GM12878 (cell line): ENCODE measurements around the gene DHRS12. TPM values are rescaled to one million over a fixed set of nuclear protein-coding genes. Genes with fewer than 3 reads are reported as not detected.

ENCODE experiments used
- ATAC-seq: fragments of 200-7000 bp; cut with Tn5 transposase; 3 replicates; pipeline ENCODE4 v1.9.1; 2020; ENCODE audit warnings: mild to moderate bottlenecking, moderate library complexity
- BruUV-seq: library from RNA; stranded (reverse); fragments of 400-500 nt; replicated peaks from 2 replicates; lab custom pipeline; 2021; lab: Mats Ljungman, UMichigan
- CTCF ChIA-PET: fragments of 300-600 bp; sonication (Branson Sonifier 250); formaldehyde crosslinking; extraction: SDS; loops from one replicate; lab custom pipeline; 2021; ENCODE audit warnings: inconsistent platforms; lab: Yijun Ruan, JAX
- POLR2A ChIA-PET: fragments of 350-600 bp; formaldehyde crosslinking; extraction: SDS; loops from one replicate; lab custom pipeline; 2021; ENCODE audit warnings: inconsistent platforms; lab: Charles Lee
- RAD21 ChIA-PET: fragments of 300-600 bp; sonication (Branson Sonifier 250); formaldehyde crosslinking; loops from one replicate; lab custom pipeline; 2023; ENCODE audit warnings: antibody characterized with exemption; ENCODE audit not compliant: unreplicated experiment; lab: Charles Lee
- SMC1A ChIA-PET: fragments of 300-600 bp; sonication (Branson Sonifier 250); formaldehyde crosslinking; loops from one replicate; lab custom pipeline; 2023; ENCODE audit not compliant: unreplicated experiment, uncharacterized antibody; lab: Charles Lee
- DNase-seq: peaks from one replicate; pipeline ENCODE4 v3.0.0-alpha.2; 2011; ENCODE audit warnings: low read depth, low spot score
- FAIRE-seq: peaks from 3 replicates; lab custom pipeline; 2011; peaks lifted over from hg19 to GRCh38; lab: Jason Lieb, UNC
- H2AFZ ChIP-seq: 2 replicates; pipeline ENCODE4 v1.6.0; 2011; ENCODE audit warnings: low read depth, low read length, control low read depth; ENCODE audit not compliant: control insufficient read depth
- H3K27ac ChIP-seq: 2 replicates; pipeline ENCODE4 v1.5.1; 2011; ENCODE audit warnings: control low read depth; ENCODE audit not compliant: control insufficient read depth, insufficient read depth
- H3K27me3 ChIP-seq, 2 experiments: replicated peaks in 1 of 2; 2 replicates each; pipeline versions ENCODE4 v1.6.0 to v1.6.1; 2011; ENCODE audit warnings: low read length in 1 of 2; ENCODE audit not compliant: control insufficient read depth in 2 of 2, insufficient read depth in 2 of 2
- H3K36me3 ChIP-seq, 2 experiments: 2 replicates each; pipeline ENCODE4 v1.5.1; 2011; ENCODE audit warnings: low read length in 1 of 2; ENCODE audit not compliant: control insufficient read depth in 2 of 2, insufficient read depth in 2 of 2
- H3K4me1 ChIP-seq: 2 replicates; pipeline ENCODE4 v1.6.1; 2011; ENCODE audit warnings: mild to moderate bottlenecking, low read length, moderate library complexity, mixed read lengths; ENCODE audit not compliant: control insufficient read depth, insufficient read depth
- H3K4me2 ChIP-seq: 2 replicates; pipeline ENCODE4 v1.6.0; 2011; ENCODE audit warnings: control low read depth; ENCODE audit not compliant: control insufficient read depth, insufficient read depth
- H3K4me3 ChIP-seq: fragments of 200-600 bp; sonication (generic); 2 replicates; pipeline ENCODE4 v1.5.1; 2016
- H3K79me2 ChIP-seq: 2 replicates; pipeline ENCODE4 v1.6.0; 2011; ENCODE audit warnings: low read length; ENCODE audit not compliant: control insufficient read depth, insufficient read depth
- H3K9ac ChIP-seq: 2 replicates; pipeline ENCODE4 v1.8.0; 2011; ENCODE audit warnings: low read length, control low read depth, mixed read lengths; ENCODE audit not compliant: control insufficient read depth, insufficient read depth
- H3K9me3 ChIP-seq: replicated peaks from 3 replicates; pipeline ENCODE4 v1.5.1; 2011; ENCODE audit warnings: mild to moderate bottlenecking, low read length; ENCODE audit not compliant: control insufficient read depth, insufficient read depth
- H4K20me1 ChIP-seq: 2 replicates; pipeline ENCODE4 v1.6.0; 2011; ENCODE audit not compliant: control insufficient read depth, insufficient read depth
- ATF3 ChIP-seq: IDR thresholded peaks from 2 replicates; pipeline ENCODE4 v1.6.1; 2011; ENCODE audit warnings: low read depth, mild to moderate bottlenecking, low read length, moderate library complexity, borderline replicate concordance; ENCODE audit errors: extremely low read depth
- BCL3 ChIP-seq: IDR thresholded peaks from 2 replicates; pipeline ENCODE4 v1.6.1; 2011; ENCODE audit warnings: borderline replicate concordance, low read depth, mild to moderate bottlenecking, moderate library complexity, low read length; ENCODE audit not compliant: insufficient read depth, poor library complexity, severe bottlenecking
- CTCF ChIP-seq, 3 experiments: IDR thresholded peaks in 2 of 3; conservative IDR thresholded peaks in 1 of 3; 2 replicates each; pipeline ENCODE4 v1.5.1; 2011; ENCODE audit warnings: low read depth in 3 of 3, low read length in 3 of 3, mild to moderate bottlenecking in 3 of 3, control low read depth in 2 of 3, moderate library complexity in 2 of 3, inconsistent platforms in 1 of 3, mixed read lengths in 1 of 3; ENCODE audit not compliant: control insufficient read depth in 2 of 3, insufficient read depth in 1 of 3; ENCODE audit errors: extremely low read depth in 1 of 3
- EGR1 ChIP-seq, 2 experiments: IDR thresholded peaks; 1 replicate in 1 of 2; 2 replicates in 1 of 2; pipeline ENCODE4 v1.6.1; 2011 to 2012; ENCODE audit warnings: low read depth in 2 of 2, low read length in 2 of 2, borderline replicate concordance in 1 of 2, mild to moderate bottlenecking in 1 of 2, moderate library complexity in 1 of 2
- FOXK2 ChIP-seq: fragments of 450-650 bp; IDR thresholded peaks from 2 replicates; pipeline ENCODE4 v1.6.1; 2017; ENCODE audit warnings: mild to moderate bottlenecking, moderate library complexity
- HDAC6 ChIP-seq: fragments of 200-600 bp; sonication (generic); IDR thresholded peaks from one replicate; pipeline ENCODE4 v1.8.0; 2017; ENCODE audit warnings: antibody characterized with exemption; ENCODE audit not compliant: unreplicated experiment
- IRF5 ChIP-seq: fragments of 450-650 bp; IDR thresholded peaks from 2 replicates; pipeline ENCODE4 v1.6.1; 2017; ENCODE audit warnings: borderline replicate concordance
- KDM1A ChIP-seq: fragments of 200-600 bp; sonication (generic); IDR thresholded peaks from 2 replicates; pipeline ENCODE4 v1.6.1; 2016; ENCODE audit warnings: borderline replicate concordance
- MEF2B ChIP-seq: fragments of 450-650 bp; IDR thresholded peaks from 2 replicates; pipeline ENCODE4 v1.6.1; 2018; ENCODE audit warnings: mild to moderate bottlenecking, moderate library complexity; ENCODE audit not compliant: partially characterized antibody, poor library complexity, severe bottlenecking
- NFYB ChIP-seq: IDR thresholded peaks from 2 replicates; pipeline ENCODE4 v1.6.1; 2011; ENCODE audit warnings: low read depth, mild to moderate bottlenecking, low read length, improper control_type of control experiment, moderate library complexity; ENCODE audit not compliant: insufficient read depth
- NRF1 ChIP-seq: conservative IDR thresholded peaks from 2 replicates; pipeline ENCODE4 v1.6.1; 2011; ENCODE audit warnings: mild to moderate bottlenecking, low read depth, low read length, improper control_type of control experiment
- RAD51 ChIP-seq: fragments of 450-650 bp; IDR thresholded peaks from 2 replicates; pipeline ENCODE4 v1.6.1; 2016; ENCODE audit warnings: moderate library complexity, mild to moderate bottlenecking, inconsistent platforms
- SP1 ChIP-seq: IDR thresholded peaks from one replicate; pipeline ENCODE4 v1.6.1; 2011; ENCODE audit warnings: low read depth, low read length
- TBL1XR1 ChIP-seq: IDR thresholded peaks from 2 replicates; pipeline ENCODE4 v1.6.1; 2012; ENCODE audit warnings: low read depth, low read length, improper control_type of control experiment
- ZBTB4 ChIP-seq: fragments of 450-650 bp; formaldehyde crosslinking; IDR thresholded peaks from 2 replicates; pipeline ENCODE4 v1.4.0; 2022; ENCODE audit warnings: mild to moderate bottlenecking, moderate library complexity
- WGBS: methylation state at CpG from one replicate; pipeline ENCODE4 v1.1.6; 2016; ENCODE audit warnings: low lambda C conversion rate; ENCODE audit not compliant: insufficient replicate concordance, insufficient coverage; ENCODE audit errors: missing lambda C conversion rate; 5-methylcytosine and 5-hydroxymethylcytosine counted together
- in situ Hi-C: fragments of 300-500 bp; cut with MboI; formaldehyde crosslinking; loops from 9 replicates; pipeline ENCODE4 v1.14.3; 2018; ENCODE audit warnings: mixed read lengths
- intact Hi-C: fragments of 100-400 bp; cut with micrococcal nuclease; formaldehyde crosslinking; loops from one replicate; pipeline ENCODE4 v1.14.2; 2022; ENCODE audit not compliant: unreplicated experiment
- polyA plus RNA-seq, 11 experiments: library from polyadenylated mRNA; depleted of rRNA in 4 of 11; unstranded in 6 of 11; stranded (reverse) in 5 of 11; fragments of >200 nt; fragmentation: Nextera tagmentation in 4 of 11; fragmentation: Illumina TruSeq in 1 of 11; extraction: Ambion mirVana in 4 of 11; extraction: Trizol in 1 of 11; gene quantifications; 1 replicate in 1 of 11; 2 replicates in 10 of 11; pipeline versions ENCODE4 v1.2.1 to v1.2.3, GENCODE V29; 2011 to 2016; ENCODE audit warnings: inconsistent platforms in 2 of 11, missing spikeins in 2 of 11, low read depth in 1 of 11
- total RNA-seq, 4 experiments: library from RNA; depleted of rRNA in 3 of 4; stranded (reverse); fragments of >200 nt in 3 of 4; fragmentation: Illumina TruSeq in 1 of 4; extraction: Trizol in 1 of 4; gene quantifications; 2 replicates each; pipeline versions ENCODE4 v1.2.1 to v1.2.3, GENCODE V29; 2013 to 2021

Gene DHRS12
- total and polyA plus RNA-seq, 10 of the 15 experiments (the other 5 are each of a cell fraction or from before 2014, with no cell fraction given): 2.9 to 11.3 (median 8.2) TPM

- POLR2A ChIA-PET: no interaction called here
- in situ Hi-C loops: no loop called here
- TF ChIP-seq KDM1A (no peak), ATF3 (no peak), IRF5 (no peak), NFYB (no peak), FOXK2 (no peak), CTCF (IDR thresholded peaks at IDR 0.05 in 2 of 3, conservative IDR thresholded peaks at IDR 0.05 in 1 of 3; ENCODE audit: control insufficient read depth in 2 of 3, extremely low read depth in 1 of 3, insufficient read depth in 1 of 3, low read depth in 3 of 3, low read length in 3 of 3) (no peak), EGR1 (IDR thresholded peaks at IDR 0.05; ENCODE audit: borderline replicate concordance in 1 of 2, low read depth in 2 of 2, low read length in 2 of 2) (no peak), RAD51 (no peak), ZBTB4 (CRISPR knock-in tag) (no peak), MEF2B (no peak), SP1 (no peak), HDAC6 (no peak), TBL1XR1 (no peak), NRF1 (no peak), BCL3 (no peak)
Measured at GRCh38 chr13:51846756-51847155, 42.8 kb upstream of the DHRS12 start.

More at GRCh38 chr13:51846756-51847155, 42.8 kb upstream of the DHRS12 start:
- DNase-seq: no peak
- Histone ChIP-seq H4K20me1 (no peaks in the 10 kb centered on the region), H3K4me2 (no peak overlapping the region), H3K27ac (no peak overlapping the region), H2AFZ (no peak overlapping the region), H3K27me3 (peaks cover 2 to 3% of the 10 kb centered on the region in 2 experiments; a peak in 2 of 4 replicates), H3K9me3 (no peaks in the 10 kb centered on the region), H3K36me3 (no peaks in the 10 kb centered on the region), H3K4me1 (no peaks in the 10 kb centered on the region), H3K9ac (no peak overlapping the region), H3K4me3 (no peak overlapping the region), H3K79me2 (no peaks in the 10 kb centered on the region)
- RAD21 ChIA-PET: interaction anchor here (1.2 kb wide), 1 partner anchor 31 kb away, joined by 3 read pairs; no protein-coding TSS in a partner anchor
- SMC1A ChIA-PET: interaction anchor here (1.1 to 1.5 kb wide), 3 partner anchors 8 to 115 kb away, joined by 3 to 4 read pairs (median 4); no protein-coding TSS in a partner anchor
- no peak for ATAC-seq
- BruUV-seq: no TSS peak
- intact Hi-C loops: loop anchor here (1.0 kb wide), 1 partner anchor 31 kb away; no protein-coding TSS in a partner anchor
- no peak for FAIRE-seq
- 0% methylated on average over 1 of the region's 1 CpG for WGBS
- CTCF ChIA-PET: interaction anchor here (0.6 to 2.8 kb wide), 6 partner anchors 16 to 76 kb away, joined by 3 to 10 read pairs (median 3); no protein-coding TSS in a partner anchor
